Bronchial epithelial cell (primary cell): ENCODE results near the gene PRND. TPM values are rescaled to one million over a fixed set of nuclear protein-coding genes. Genes with fewer than 3 reads are reported as not detected.

Source experiments
- DNase-seq: peaks from one replicate; pipeline ENCODE4 v3.0.0-alpha.2; 2010; ENCODE audit warnings: low read depth
- FAIRE-seq: peaks from 2 replicates; lab custom pipeline; 2011; peaks lifted over from hg19 to GRCh38; lab: Jason Lieb, UNC
- H3K27me3 ChIP-seq: 2 replicates; pipeline ENCODE4 v1.5.1; 2011; ENCODE audit warnings: low read length; ENCODE audit not compliant: control insufficient read depth, insufficient read depth
- H3K36me3 ChIP-seq: 2 replicates; pipeline ENCODE4 v1.5.1; 2011; ENCODE audit warnings: low read length; ENCODE audit not compliant: control insufficient read depth, insufficient read depth
- H3K4me3 ChIP-seq: 2 replicates; pipeline ENCODE4 v1.5.1; 2011; ENCODE audit warnings: mild to moderate bottlenecking, low read depth, low read length, control low read depth
- total RNA-seq: library from RNA; depleted of rRNA; stranded (reverse); fragments of >200 nt; gene quantifications from 2 replicates; pipeline ENCODE4 v1.2.1, GENCODE V29; 2014
- TF ChIP-seq, protein P1 (sequence below): IDR thresholded peaks from 2 replicates; pipeline ENCODE4 v1.5.1; 2011; ENCODE audit warnings: mild to moderate bottlenecking, moderate library complexity, low read length, control low read depth, inconsistent platforms; ENCODE audit not compliant: insufficient read depth, severe bottlenecking

PRND gene
- total RNA-seq, 1 donor from 2014 or later, result not detected

DNA sequence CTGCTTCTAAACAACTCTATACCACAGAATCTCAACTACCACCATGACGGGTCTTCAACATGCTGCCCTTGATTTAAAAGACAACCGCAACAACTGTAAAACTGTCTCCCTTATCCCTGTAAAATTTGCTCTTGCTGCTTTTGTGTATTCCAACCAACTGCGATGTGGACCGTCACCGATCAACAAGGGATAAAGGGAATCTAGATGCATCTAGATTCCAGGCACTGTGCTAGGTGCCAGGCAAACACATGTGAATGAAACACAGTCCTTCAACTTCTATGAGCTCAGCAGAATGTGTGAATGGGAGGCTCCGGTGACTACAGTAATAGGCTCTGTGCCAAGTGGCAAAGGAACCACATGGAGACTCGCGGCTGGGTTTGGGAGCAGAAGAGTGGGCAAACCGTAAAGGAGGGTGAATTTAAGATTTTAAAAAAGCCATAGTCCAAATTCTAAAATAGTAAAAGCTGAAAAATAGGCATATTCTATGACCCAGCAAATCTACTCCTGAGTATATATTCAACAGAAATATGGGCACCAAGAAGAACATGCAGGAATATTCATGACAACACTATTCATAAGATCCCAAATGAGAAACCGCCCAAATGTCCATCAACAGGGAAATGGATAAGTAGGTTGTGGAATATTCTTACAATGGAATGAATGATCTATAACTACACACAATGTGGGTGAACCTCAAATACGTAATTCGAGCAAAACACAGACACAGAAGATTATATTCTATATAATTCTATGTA is 3.7 kb upstream of the PRND start:
- Histone ChIP-seq H3K4me3 (no peak overlapping the region), H3K36me3 (no peaks in the 10 kb centered on the region), H3K27me3 (peaks cover 3% of the 10 kb centered on the region)
- TF ChIP-seq, protein P1, sequence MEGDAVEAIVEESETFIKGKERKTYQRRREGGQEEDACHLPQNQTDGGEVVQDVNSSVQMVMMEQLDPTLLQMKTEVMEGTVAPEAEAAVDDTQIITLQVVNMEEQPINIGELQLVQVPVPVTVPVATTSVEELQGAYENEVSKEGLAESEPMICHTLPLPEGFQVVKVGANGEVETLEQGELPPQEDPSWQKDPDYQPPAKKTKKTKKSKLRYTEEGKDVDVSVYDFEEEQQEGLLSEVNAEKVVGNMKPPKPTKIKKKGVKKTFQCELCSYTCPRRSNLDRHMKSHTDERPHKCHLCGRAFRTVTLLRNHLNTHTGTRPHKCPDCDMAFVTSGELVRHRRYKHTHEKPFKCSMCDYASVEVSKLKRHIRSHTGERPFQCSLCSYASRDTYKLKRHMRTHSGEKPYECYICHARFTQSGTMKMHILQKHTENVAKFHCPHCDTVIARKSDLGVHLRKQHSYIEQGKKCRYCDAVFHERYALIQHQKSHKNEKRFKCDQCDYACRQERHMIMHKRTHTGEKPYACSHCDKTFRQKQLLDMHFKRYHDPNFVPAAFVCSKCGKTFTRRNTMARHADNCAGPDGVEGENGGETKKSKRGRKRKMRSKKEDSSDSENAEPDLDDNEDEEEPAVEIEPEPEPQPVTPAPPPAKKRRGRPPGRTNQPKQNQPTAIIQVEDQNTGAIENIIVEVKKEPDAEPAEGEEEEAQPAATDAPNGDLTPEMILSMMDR, result no peak
- DNase-seq (peak; percentile 31), FAIRE-seq (no peak)

DNA sequence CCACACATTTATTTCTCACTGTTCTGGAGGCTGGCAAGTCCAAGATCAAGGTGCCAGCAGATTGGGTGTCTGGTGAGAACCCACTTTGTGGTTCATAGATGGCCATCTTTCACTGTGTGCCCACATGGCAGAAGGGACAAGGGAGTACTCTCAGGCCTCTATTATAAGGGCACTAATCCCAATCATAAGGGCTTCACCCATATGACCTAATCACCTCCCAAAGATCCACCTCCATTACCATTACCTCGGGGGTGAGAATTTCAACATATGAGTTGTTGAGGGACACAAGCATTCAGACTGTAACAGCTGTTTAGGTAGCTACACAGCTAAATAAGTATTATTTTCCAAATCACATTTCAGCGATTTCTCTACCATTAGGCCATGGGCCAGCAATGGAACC is 2.5 kb upstream of the PRND start:
- Histone ChIP-seq H3K36me3 (no peaks in the 10 kb centered on the region), H3K4me3 (no peak overlapping the region), H3K27me3 (peaks cover 3% of the 10 kb centered on the region)
- DNase-seq (no peak), FAIRE-seq (no peak)
- TF ChIP-seq, protein P1, result no peak

DNA sequence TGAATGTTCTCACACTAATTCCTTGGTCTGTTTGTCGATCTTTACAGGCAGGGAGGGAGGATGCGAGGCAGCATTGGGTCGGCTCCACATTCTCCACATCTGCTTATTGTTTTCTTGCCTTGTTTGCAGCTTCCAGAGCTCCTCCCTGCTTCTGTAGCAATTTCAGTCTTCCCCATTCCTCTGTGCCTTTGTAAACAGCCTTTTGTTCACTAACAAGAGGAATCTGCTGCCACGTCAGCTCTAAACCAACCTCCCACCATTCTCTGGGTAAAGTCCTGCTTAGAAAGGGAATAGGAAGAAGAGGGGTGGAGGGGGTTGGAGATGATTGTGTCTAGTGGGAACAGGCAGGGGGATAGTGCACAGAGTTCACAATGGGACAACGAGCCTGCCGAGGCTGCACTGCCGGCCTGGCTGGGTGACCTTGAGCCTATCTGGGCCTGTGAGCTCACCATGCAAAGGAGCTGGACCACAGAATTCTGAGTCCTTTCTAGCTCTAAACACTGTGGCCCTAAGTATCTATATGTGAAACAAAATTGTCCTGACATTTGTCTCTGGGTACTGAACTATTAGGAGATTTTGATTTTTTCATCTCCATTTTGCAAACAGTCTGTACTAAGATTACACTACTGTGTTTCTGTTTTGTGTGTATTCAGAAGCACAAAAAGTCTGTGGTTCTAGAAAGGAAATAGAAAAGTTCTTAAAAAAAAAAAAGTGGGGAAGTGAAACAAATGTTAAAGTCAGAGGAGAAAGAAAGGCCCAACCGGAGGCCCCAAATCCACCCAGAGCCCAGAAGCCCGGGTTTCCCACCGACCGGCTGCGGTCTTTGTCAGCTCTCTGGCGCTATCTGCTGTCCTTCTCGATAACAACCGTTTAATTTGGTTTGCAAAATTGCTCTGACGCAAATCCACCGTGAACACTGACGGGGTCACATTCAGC is 1.4 kb upstream of the PRND start:
- DNase-seq (peak; percentile 70), FAIRE-seq (no peak)
- H3K4me3 ChIP-seq, result no peak overlapping the region
- peaks cover 3% of the 10 kb centered on the region for H3K27me3 ChIP-seq
- no peaks in the 10 kb centered on the region for H3K36me3 ChIP-seq
- TF ChIP-seq, protein P1, result peak; percentile 79

DNA sequence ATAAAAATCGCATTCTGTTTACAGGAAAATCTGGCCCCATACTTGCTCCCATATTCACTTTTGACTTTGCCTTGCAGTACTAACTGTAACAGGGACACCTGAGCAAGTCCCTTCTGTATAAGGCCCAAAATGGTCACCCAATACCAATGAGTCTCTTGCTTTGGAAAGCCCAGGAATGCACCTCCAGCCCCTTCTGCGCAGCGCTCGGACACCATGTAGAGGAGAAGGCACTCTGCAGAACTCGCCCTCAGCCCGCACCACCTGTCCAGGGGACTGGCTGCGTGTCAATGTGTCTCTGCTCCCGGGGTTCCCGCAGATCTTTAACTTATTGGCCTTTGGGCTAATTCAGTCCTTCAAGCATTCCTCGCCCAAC is 746 bp upstream of the PRND start:
- TF ChIP-seq, protein P1, result no peak
- Histone ChIP-seq H3K27me3 (peaks cover 3% of the 10 kb centered on the region), H3K4me3 (no peak overlapping the region), H3K36me3 (no peaks in the 10 kb centered on the region)
- no peak for DNase-seq
- FAIRE-seq, result no peak

DNA sequence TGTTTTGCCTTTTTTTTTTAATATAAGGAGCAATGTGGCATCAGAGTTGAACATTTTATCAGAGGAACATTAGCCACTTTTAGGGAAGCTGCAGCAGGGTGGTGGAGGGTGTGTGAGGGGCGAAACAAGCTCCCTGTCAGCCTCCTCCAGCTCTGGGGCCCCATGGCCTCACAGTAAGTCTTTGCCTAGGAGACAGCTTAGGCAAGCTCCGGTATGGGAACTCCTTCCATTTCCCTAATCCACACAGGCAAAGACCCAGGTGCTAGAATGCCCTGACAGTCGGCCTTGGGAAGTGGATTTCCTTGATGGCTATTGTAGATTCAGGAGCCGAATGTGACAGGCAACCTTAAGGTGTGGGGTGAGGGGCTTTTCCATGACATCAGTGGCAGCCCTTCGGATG is 862 bp downstream of the PRND start:
- TF ChIP-seq, protein P1, result no peak
- DNase-seq (no peak), FAIRE-seq (no peak)
- H3K4me3 ChIP-seq, result no peak overlapping the region
- no peaks in the 10 kb centered on the region for H3K36me3 ChIP-seq
- H3K27me3 ChIP-seq, result peaks cover 3% of the 10 kb centered on the region
